Activated CD4-positive, alpha-beta T cell treated with anti-CD3 and anti-CD28 coated beads, Interleukin-2, amount 50 U/mL, for 4 hours (primary cell): ENCODE data around the gene ADCK1.
"Not testable (repeated sequence)": the region's sequence is repeated elsewhere in the genome, so short reads cannot be mapped to it uniquely, and the experiment has no call there.

Experiments used
- DNase-seq, 2 experiments: peaks; one replicate each; pipeline ENCODE4 v3.0.0-alpha.2; 2020

ADCK1 gene

DNA sequence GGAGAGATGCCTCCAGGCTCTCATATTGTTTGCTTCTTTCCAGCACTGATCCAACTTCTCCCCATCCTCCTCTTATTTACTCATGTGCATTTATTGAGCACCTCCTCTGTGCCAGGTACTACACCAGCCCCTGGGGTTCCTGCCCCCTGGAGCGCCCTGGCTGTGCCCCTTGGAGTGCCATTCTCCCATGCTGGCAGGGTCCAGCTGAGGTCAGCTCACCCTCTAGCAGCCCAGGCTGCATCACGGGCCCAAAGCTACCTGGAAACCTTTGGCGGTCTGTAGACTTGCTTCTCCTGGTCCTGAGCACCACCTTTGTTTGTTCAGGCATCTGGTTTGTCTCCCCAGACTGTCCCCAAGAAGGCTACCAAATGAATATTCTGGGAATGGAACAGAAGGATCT, 67.0 kb downstream of the ADCK1 start:
- no peak for DNase-seq

DNA sequence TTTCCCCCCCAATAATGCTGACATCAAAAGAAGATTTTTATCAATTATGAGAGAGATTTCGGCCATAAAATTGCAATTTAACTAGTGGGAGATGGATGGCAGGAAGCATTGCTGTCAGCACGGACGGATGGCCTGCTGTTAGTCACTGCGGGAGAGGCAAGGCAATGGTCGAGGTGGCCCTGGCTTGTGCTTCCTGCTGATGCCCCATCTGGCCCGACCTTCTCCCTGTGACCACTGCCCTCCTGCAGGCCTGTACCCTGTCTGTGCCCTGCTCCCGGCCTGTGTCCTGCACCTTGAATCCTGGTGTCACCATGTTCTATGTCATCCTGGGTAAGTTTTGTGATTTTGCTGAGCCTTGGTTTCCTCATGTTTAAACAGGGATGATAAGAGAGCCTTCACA, 67.6 kb downstream of the ADCK1 start:
- DNase-seq, result no peak

DNA sequence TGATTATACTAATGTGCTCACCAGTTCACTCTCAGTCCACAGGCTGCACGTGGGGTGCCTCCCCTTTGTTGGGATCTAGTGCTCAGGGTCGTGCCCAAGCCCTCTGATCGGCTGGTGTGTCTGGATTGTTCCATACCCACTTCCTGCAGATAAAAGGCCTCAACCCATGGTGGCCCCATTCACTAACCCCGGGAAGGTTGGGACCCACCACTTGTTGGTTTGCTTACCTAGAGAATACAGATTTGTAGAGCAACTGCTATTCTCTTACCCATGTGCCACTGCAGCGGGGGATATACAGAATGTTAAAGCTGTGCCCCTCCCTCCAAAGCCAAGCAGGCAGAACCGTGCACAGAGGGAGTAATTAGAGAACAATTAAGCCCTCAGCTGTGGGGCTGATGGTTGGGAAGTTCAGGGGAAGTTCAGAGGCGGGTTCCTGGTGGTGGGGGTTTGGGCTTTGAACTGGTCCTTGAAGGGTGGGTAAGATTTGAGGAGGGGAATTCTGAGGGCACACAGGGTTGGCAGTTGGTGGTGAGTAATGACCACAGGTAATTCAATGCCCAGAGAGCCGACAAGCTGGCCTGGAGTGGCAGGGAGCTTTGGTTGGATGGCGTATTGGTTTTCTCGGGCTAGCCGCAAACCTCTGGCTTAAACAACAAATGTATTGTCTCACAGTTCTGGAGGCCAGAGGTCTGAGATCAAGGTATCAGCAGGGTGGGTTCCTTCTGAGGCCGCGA, 68.8 kb downstream of the ADCK1 start:
- DNase-seq, result no peak

DNA sequence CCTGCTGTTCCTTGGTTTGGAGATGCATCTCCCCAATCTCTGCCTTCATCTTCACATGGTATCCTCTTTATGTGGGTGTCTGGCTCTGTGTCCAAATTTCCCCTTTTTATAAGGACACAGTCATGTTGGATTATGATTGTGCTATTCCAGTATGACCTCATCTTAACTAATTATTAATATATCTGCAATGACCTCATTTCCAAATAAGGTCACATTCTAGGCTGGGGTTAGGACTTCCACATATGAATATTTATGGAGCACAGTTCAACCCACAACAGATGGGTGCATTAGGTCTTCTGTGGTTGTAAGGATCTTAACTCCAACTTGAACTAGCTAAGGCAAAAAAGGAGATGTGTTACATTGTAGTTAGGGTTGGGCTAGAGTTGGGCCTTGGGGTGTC, 69.4 kb downstream of the ADCK1 start:
- DNase-seq, result no peak

- DNase-seq, result no peak
Observed at GRCh38 chr14:77870646-77871045, 70.7 kb downstream of the ADCK1 start.

DNA sequence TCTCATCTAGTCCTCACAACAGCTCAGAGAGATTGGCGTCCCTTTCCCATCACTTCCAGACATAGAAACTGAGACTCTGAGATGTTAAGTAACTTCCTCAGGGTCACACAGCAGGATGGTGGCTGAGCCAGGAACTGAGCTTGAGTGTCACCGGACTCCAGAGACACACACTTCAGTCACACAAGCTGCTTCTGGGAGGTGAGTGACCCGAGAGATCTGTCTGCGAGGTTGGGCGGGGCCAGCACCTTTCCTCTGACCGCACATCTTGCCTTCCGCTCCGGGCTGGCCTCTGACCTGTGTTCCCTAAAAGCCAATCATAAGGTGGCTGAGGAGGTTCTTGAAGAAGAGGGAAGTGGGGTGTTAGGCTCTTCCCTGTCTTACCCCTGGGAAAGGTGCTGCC, 72.2 kb downstream of the ADCK1 start:
- no peak for DNase-seq

- DNase-seq, result no peak
Observed at GRCh38 chr14:77872983-77873382, 73.1 kb downstream of the ADCK1 start.

DNA sequence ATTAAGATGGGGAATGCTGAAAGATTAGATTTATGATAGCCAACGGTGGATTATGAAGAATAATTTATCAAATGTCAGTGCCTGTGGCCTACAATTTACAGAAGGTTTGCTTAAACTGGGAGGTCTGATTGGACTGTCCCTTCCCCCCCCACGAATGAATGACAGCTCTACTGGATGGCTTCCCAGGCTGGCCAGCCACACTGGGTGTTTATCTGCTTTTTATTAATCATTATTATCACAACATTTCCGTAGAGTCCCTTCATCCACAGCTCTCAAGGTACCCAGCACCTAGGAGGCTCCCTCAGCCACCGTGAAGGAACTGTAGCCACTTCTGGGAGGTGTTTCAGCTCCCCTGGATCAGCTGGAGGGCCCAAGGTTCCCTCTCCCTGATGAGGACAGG, 78.9 kb downstream of the ADCK1 start:
- no peak for DNase-seq

DNA sequence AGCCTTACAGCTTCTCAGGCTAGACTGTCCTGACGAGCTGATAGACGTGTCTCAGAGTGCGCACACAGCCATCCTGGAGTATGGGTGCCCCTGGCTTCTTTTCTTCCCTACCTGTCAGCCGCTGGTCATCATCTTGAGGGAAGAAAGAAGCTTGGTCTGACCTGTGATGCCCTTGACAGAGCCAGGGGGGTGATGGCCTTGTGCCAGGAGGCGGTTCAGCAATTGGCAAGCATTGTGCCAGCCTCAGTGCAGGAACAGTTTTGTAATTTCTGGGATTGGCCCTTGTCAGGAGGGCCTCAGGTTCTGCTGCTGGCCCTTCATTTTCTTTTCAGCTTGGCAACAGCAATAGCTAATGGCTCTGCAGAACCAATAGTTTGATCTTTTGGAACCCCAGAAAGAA, 80.1 kb downstream of the ADCK1 start:
- no peak for DNase-seq

DNA sequence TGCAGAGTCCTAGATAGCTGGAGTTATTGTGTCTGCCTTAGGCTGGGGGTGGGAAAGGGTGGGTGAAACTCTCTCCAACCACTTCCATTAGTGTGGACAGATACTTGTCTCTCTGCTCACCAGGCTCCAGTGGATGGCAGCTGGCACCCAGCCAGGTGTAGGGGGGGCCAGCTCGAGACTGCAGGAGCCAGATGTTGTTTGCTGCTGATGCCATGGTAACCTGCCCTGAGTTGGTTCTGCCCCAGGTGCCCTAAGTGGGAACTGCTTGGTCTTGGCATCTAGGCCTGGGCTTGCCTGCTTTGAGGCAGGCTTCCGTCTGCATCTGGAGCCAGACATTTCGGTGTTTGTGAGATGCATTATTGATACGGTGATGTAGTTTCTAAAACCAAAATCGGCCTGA, 82.2 kb downstream of the ADCK1 start:
- DNase-seq, result no peak

DNA sequence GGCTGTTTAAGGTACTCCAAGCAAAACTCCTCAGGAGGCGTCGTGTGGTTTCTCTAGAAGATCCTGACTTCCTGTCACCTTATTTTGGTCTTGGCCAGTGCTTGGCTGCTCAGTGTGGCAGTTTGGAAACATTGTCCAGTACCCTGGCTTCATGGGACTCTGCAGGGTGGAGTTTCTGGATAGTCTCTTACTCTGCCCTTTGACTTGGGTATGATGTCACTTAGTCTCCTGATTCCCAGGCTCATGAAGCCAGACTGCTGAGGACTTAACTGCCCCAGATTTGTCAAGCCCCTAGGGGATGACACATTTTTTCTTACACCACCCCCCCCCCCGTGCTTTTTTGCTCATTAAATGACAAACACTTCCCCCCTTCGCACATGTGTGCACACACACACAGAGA, 82.7 kb downstream of the ADCK1 start:
- DNase-seq, result no peak

DNA sequence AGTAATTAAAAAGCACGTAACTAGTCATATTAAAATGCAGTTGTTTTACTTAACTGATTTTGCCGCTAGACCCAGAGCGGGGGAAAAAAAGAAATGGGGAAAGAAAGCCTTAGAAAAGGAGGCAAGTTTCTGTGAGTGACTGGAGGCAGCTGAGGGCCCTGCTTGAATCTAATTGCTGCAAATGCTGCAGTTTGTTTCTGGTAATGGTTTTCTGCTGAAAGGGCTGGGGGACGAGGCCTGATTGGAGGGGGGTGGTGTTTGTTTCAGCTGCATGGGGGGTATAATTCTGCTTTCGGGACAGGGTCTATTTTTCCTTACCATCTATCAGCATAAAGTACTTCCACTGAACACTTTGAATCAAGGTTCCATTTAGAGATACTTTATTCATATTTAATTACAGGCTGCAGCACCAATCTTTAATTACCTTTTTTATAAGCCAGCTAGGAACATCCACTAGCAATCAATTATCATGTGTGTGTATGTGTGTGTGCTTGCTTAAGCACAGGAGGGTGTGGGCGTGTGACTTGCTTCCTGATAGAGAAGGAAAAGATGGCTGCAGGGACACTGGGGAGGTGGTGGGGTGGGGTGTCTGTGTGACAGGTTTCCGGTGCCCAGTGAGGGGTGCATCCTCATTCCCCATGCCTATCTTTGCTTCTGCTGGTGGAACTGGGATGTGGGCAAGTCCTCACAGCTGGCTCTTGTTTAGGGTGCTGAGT, 83.4 kb downstream of the ADCK1 start:
- no peak for DNase-seq

DNA sequence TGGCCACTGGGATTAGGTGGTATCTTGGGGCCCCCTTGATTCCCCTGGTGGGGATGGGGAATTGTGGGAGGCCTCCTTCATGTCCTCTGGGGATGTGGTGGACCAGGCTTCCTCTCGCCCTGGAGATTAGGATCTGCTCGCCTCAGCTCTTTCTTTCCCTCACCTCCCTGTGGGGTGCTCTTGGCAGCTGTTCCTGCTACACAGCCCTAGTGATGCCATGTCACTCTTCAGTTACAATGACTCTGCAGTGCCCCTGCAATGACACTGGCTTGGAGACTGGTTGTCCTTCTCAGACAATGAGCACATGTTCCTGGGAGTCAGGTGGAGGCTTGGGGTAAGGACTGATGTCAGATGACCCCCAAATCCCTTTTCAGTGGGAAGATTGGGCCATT, 83.9 kb downstream of the ADCK1 start:
- no peak for DNase-seq

DNA sequence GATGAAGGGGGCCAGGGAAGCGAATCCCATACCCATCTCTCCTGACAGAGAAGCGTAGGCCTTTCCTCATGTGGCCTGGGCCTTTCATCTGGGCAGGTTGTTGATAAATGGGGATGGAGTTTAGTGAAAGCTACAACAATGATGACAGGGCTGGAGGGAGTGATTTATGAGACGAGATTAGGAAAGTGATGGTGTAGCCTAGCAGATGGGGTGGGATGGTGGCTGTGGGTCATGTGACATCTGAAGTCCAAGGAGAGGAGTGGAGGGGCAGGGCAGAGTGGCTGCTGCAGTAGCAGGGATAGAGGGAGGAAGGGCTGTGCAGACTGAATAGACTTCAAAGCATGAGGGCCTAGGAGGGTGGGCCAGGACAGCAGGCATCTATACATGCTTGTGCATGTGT, 85.5 kb downstream of the ADCK1 start:
- DNase-seq, result no peak

- DNase-seq, result no peak
Observed at GRCh38 chr14:77886010-77886409, 86.1 kb downstream of the ADCK1 start.

DNA sequence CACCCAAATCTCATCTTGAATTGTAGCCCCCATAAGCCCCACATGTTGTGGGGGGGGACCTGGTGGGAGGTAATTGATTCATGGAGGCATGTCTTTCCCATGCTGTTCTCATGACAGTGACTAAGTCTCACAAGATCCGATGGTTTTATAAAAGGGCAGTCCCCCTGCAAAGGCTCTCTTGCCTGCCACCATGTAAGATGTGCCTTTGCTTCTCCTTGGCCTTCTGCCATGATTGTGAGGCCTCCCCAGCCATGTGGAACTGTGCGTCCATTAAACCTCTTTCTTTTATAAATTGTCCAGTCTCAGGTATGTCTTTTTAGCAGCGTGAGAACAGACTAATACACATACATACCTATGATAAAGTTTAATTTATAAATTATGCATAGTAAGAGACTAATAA, 89.0 kb downstream of the ADCK1 start:
- DNase-seq, result not testable (repeated sequence)

GRCh38 chr14:77889971-77890442, 90.1 kb downstream of the ADCK1 start:
- DNase-seq, result no peak

DNA sequence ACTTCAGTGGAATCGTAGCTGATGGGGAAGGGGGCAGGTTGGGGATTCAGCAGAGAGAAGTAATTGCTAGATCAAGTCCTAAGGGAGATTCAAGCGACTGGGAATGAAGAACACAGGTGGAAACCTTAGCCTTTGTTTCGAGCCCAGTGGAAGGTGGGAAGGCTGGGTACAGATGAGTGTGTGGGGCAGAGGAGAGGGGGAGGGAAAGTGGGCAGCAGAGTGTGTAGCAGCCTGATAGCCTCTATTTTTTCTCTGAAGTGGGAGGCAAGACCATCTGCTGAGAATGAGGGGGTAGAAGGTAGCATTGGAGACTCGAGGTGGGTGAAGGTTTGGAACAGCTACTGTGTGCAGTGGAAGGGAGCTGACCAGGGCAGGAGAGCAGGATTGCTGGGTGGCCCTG, 91.0 kb downstream of the ADCK1 start:
- no peak for DNase-seq

GRCh38 chr14:77892381-77892871, 92.5 kb downstream of the ADCK1 start:
- no peak for DNase-seq

DNA sequence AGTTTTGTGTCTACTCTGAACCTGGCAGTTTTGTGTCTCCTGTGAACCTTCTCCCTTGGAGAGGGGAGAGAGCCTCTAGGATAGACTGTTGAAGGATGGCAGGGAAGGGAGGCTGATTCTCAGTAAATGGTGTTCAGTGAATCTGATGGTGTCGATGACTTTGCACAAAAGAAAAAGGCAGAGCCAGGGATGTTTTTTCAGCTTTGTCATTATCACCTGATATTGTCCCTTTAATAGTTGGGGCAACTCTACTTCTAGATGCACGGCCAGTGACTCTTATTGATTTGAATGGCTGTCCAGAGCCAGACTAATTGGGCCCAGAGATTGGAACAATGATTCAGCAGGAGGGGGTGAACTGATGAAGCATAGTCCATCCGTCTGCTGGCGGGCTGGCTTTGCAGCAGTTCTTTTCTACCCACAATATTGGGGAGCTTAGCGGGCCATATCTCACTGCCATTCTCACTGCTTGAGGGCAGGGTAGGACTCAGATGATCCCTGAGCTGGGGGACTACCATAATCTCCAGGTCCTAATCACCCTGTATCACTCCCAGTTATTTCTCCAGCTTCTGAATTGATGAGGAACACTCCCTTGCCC, 93.1 kb downstream of the ADCK1 start:
- DNase-seq, result no peak

DNA sequence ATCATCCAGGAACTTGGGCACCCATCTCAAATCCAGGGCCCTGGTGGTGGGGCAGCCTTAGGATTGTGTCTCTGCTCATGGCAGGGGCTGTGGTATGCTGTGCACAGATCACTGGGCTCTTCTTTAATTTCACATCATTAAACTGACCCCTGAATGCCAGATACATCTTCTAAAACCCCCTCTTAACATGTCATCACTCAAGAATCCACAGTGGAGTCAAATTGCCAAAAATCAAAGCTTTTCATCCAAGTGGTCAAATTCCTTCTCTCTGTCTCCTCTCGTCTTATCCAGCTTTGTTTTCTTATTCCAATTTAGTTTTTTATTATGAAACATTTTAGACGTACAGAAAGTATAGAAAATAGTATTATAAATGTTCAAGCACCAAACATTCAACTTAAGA, 97.5 kb downstream of the ADCK1 start:
- DNase-seq, result no peak

DNA sequence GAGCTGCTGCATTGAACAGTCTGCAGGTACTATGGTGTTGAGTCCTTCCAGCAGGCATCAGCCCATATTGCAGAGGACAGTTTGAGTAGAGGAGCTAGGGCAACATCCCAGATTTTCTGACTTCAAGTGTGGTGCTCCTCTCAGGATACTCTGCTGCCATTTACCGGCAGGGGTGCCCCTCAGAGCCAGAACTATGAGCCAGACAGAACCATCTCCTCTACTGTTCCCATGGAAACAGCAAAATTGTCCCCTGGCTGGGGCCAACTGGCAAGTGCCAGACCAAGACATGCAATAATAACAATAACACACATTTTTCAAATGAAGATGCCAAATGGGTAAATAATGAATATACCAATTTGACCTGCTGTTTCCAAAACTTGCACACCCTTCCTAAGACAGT, 102.9 kb downstream of the ADCK1 start:
- DNase-seq, result no peak

GRCh38 chr14:77903221-77903620, 103.3 kb downstream of the ADCK1 start:
- DNase-seq, result no peak
